ENCODE data around the gene LYZL4.

Gene LYZL4

DNA sequence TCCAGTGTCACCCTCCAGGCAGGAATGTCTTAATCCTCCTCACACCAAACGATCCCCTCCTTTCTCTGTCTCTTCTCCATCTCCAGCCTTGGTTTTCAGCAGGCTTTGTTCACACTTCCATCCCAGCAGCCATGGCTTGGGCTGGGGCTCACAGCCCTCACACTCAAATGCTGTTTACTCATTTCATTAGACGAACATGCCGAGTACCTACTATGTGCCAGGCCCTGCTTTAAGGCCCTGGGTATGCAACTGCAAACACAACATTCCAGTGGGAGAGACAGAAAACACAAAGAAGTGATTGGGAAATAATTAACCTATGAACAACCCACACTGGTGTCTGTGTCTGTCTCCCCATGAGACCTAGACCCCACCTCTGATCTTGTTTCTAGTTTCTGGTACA, 43.9 kb downstream of the LYZL4 start:
- no peak overlapping the region for H3K9ac ChIP-seq
- no peak overlapping the region for H3K4me3 ChIP-seq (IDR thresholded peaks at IDR 0.05; ENCODE audit: insufficient read depth, low read depth, low read length)
- H3K27ac ChIP-seq, result no peak overlapping the region
- no peak overlapping the region for H2AFZ ChIP-seq (ENCODE audit: low read depth)
- H3K79me2 ChIP-seq (ENCODE audit: insufficient read depth, low read depth), result no peaks in the 10 kb centered on the region
- H3K4me1 ChIP-seq (ENCODE audit: low read depth, poor library complexity, severe bottlenecking), result no peaks in the 10 kb centered on the region
- no peak overlapping the region for H3K4me2 ChIP-seq
- H4K20me1 ChIP-seq (ENCODE audit: insufficient read depth), result no peaks in the 10 kb centered on the region
- TF ChIP-seq, protein P1, sequence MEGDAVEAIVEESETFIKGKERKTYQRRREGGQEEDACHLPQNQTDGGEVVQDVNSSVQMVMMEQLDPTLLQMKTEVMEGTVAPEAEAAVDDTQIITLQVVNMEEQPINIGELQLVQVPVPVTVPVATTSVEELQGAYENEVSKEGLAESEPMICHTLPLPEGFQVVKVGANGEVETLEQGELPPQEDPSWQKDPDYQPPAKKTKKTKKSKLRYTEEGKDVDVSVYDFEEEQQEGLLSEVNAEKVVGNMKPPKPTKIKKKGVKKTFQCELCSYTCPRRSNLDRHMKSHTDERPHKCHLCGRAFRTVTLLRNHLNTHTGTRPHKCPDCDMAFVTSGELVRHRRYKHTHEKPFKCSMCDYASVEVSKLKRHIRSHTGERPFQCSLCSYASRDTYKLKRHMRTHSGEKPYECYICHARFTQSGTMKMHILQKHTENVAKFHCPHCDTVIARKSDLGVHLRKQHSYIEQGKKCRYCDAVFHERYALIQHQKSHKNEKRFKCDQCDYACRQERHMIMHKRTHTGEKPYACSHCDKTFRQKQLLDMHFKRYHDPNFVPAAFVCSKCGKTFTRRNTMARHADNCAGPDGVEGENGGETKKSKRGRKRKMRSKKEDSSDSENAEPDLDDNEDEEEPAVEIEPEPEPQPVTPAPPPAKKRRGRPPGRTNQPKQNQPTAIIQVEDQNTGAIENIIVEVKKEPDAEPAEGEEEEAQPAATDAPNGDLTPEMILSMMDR (conservative IDR thresholded peaks at IDR 0.05; ENCODE audit: low read depth, low read length), result no peak
- H3K27me3 ChIP-seq (ENCODE audit: insufficient read depth, low read depth), result no peaks in the 10 kb centered on the region
- no peaks in the 10 kb centered on the region for H3K36me3 ChIP-seq (ENCODE audit: insufficient read depth)

DNA sequence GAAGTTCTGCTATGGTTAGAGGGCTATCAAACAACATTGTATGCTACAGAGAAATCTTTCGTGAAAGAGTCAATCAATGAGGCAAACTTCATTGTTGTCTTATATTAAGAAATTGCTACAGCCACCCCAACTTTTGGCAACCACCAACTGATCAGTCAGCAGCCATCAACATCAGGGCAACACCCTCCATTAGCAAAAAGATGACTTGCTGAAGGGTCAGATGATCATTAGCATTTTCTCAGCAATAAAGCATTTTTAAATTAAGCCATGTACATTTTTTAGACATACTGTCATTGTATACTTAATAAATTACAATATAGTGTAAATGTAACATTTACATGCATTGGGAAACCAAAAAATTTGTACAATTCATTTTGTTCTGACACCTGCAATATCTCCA, 53.1 kb downstream of the LYZL4 start:
- H3K4me2 ChIP-seq, result no peak overlapping the region
- H3K27me3 ChIP-seq (ENCODE audit: insufficient read depth, low read depth), result no peaks in the 10 kb centered on the region
- H3K36me3 ChIP-seq (ENCODE audit: insufficient read depth), result no peaks in the 10 kb centered on the region
- no peak overlapping the region for H2AFZ ChIP-seq (ENCODE audit: low read depth)
- H3K9ac ChIP-seq, result no peak overlapping the region
- no peaks in the 10 kb centered on the region for H3K4me1 ChIP-seq (ENCODE audit: low read depth, poor library complexity, severe bottlenecking)
- H4K20me1 ChIP-seq (ENCODE audit: insufficient read depth), result no peaks in the 10 kb centered on the region
- no peaks in the 10 kb centered on the region for H3K79me2 ChIP-seq (ENCODE audit: insufficient read depth, low read depth)
- TF ChIP-seq, protein P1 (conservative IDR thresholded peaks at IDR 0.05; ENCODE audit: low read depth, low read length), result no peak
- H3K4me3 ChIP-seq (IDR thresholded peaks at IDR 0.05; ENCODE audit: insufficient read depth, low read depth, low read length), result no peak overlapping the region
- no peak overlapping the region for H3K27ac ChIP-seq

DNA sequence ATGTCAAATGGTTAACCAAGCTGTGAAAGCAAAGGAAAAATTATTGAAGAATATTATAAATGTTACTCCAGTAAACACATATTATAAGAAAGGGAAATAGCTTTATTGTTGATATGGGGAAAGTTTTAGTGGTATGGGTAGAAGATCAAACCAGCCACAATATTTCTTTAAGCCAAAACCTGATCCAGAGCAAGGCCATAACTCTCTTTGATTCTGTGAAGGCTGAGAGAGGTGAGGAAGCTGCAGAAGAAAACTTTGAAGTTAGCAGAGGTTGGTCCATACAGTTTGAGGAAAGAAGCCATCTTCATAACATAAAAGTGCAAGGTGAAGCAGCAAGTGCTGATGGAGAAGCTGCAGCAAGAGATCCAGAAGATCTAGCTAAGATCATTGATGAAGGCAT, 54.8 kb downstream of the LYZL4 start:
- Histone ChIP-seq H3K36me3 (ENCODE audit: insufficient read depth) (no peaks in the 10 kb centered on the region), H4K20me1 (ENCODE audit: insufficient read depth) (no peaks in the 10 kb centered on the region), H3K4me3 (IDR thresholded peaks at IDR 0.05; ENCODE audit: insufficient read depth, low read depth, low read length) (no peak overlapping the region), H3K4me1 (ENCODE audit: low read depth, poor library complexity, severe bottlenecking) (no peaks in the 10 kb centered on the region), H3K79me2 (ENCODE audit: insufficient read depth, low read depth) (no peaks in the 10 kb centered on the region), H3K9ac (no peak overlapping the region), H3K4me2 (no peak overlapping the region), H3K27me3 (ENCODE audit: insufficient read depth, low read depth) (no peaks in the 10 kb centered on the region), H2AFZ (ENCODE audit: low read depth) (no peak overlapping the region), H3K27ac (no peak overlapping the region)
- TF ChIP-seq, protein P1 (conservative IDR thresholded peaks at IDR 0.05; ENCODE audit: low read depth, low read length), result no peak

DNA sequence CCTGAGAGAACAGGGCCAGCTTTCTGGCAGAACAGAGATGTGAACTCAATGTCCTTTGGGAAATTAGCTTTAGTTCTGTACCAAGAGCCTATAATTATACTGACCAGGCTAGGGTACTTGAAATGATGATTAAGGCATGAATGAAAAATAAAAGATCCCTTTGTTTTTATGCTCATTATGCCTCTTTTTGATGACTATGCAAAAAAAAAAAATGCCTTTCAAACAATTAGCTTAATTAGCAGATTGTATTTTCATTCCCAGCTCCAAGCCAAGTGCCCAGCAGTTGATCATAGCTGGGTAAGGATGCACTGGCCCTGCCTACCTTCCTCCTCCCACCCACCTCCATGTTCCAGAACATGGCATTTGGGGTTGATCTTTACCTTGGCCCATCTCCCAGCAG, 56.8 kb downstream of the LYZL4 start:
- Histone ChIP-seq H3K4me1 (ENCODE audit: low read depth, poor library complexity, severe bottlenecking) (no peaks in the 10 kb centered on the region), H3K4me2 (no peak overlapping the region), H3K27ac (no peak overlapping the region), H4K20me1 (ENCODE audit: insufficient read depth) (no peaks in the 10 kb centered on the region), H3K36me3 (ENCODE audit: insufficient read depth) (no peaks in the 10 kb centered on the region), H3K27me3 (ENCODE audit: insufficient read depth, low read depth) (no peaks in the 10 kb centered on the region), H3K9ac (no peak overlapping the region), H3K4me3 (IDR thresholded peaks at IDR 0.05; ENCODE audit: insufficient read depth, low read depth, low read length) (no peak overlapping the region), H3K79me2 (ENCODE audit: insufficient read depth, low read depth) (no peaks in the 10 kb centered on the region), H2AFZ (ENCODE audit: low read depth) (no peak overlapping the region)
- TF ChIP-seq, protein P1 (conservative IDR thresholded peaks at IDR 0.05; ENCODE audit: low read depth, low read length), result no peak

DNA sequence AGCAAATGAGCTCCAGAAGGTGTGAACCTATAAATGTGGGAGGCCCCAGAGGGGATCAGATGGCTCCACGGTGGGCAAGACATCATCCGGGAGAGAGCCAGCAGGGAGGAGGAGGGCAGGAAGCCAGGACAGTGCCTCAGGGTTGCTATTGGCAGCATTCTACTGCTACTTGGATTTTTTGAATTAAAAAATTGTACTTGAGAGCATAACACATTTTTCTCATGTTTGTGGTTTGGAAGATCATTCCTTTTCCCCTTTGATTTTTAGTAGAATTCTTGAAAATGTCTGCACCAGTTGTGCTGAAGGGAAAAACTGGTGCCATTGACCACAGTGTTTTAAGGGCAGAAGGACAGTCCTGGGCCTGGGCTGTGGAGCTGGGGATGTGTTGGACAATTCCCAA, 59.2 kb downstream of the LYZL4 start:
- no peak overlapping the region for H3K4me3 ChIP-seq (IDR thresholded peaks at IDR 0.05; ENCODE audit: insufficient read depth, low read depth, low read length)

More for the DNA sequence above, 59.2 kb downstream of the LYZL4 start:
- Histone ChIP-seq H3K27me3 (ENCODE audit: insufficient read depth, low read depth) (no peaks in the 10 kb centered on the region), H2AFZ (ENCODE audit: low read depth) (no peak overlapping the region), H3K4me2 (no peak overlapping the region), H4K20me1 (ENCODE audit: insufficient read depth) (no peaks in the 10 kb centered on the region), H3K4me1 (ENCODE audit: low read depth, poor library complexity, severe bottlenecking) (no peaks in the 10 kb centered on the region), H3K27ac (no peak overlapping the region), H3K9ac (no peak overlapping the region), H3K36me3 (ENCODE audit: insufficient read depth) (no peaks in the 10 kb centered on the region), H3K79me2 (ENCODE audit: insufficient read depth, low read depth) (no peaks in the 10 kb centered on the region)
- TF ChIP-seq, protein P1 (conservative IDR thresholded peaks at IDR 0.05; ENCODE audit: low read depth, low read length), result no peak

Measured in KMS-11 (cell line).